SK-N-SH treated with all-trans-retinoic acid at 6 μM for 48 hours (cell line): ENCODE results near the gene URI1.

Experiments
- ATAC-seq: fragments of 200-7000 bp; cut with Tn5 transposase; 3 replicates; pipeline ENCODE4 v1.9.1; 2020; ENCODE audit warnings: mild to moderate bottlenecking, moderate library complexity
- BACH2 ChIP-seq: fragments of 250-450 bp; sonication (Bioruptor Pico); IDR thresholded peaks from 2 replicates; pipeline ENCODE4 v1.9.0; 2021; ENCODE audit warnings: mild to moderate bottlenecking, borderline replicate concordance
- CREB5 ChIP-seq: fragments of 250-450 bp; sonication (Bioruptor Pico); IDR thresholded peaks from 2 replicates; pipeline ENCODE4 v1.5.1; 2020; ENCODE audit warnings: low read depth, mild to moderate bottlenecking, moderate library complexity
- ESRRG ChIP-seq: fragments of 250-450 bp; sonication (Bioruptor Pico); IDR thresholded peaks from 2 replicates; pipeline ENCODE4 v1.6.1; 2021; ENCODE audit warnings: mild to moderate bottlenecking
- GLIS3 ChIP-seq: fragments of 250-450 bp; sonication (Bioruptor Pico); IDR thresholded peaks from 2 replicates; pipeline ENCODE4 v1.5.0; 2020; ENCODE audit warnings: mild to moderate bottlenecking, moderate library complexity
- ISL1 ChIP-seq: fragments of 250-450 bp; sonication (Bioruptor Pico); IDR thresholded peaks from 2 replicates; pipeline ENCODE4 v2.1.2; 2022; ENCODE audit warnings: mild to moderate bottlenecking, moderate library complexity
- OSR1 ChIP-seq: fragments of 250-450 bp; sonication (Bioruptor Pico); IDR thresholded peaks from 2 replicates; pipeline ENCODE4 v1.8.0; 2022; ENCODE audit warnings: moderate library complexity, mild to moderate bottlenecking, inconsistent platforms
- PPARA ChIP-seq: fragments of 250-450 bp; sonication (Bioruptor Pico); IDR thresholded peaks from 2 replicates; pipeline ENCODE4 v1.5.0; 2020; ENCODE audit warnings: mild to moderate bottlenecking, borderline replicate concordance
- RARB ChIP-seq: fragments of 250-450 bp; sonication (Bioruptor Pico); IDR thresholded peaks from 2 replicates; pipeline ENCODE4 v1.8.0; 2021; ENCODE audit warnings: mild to moderate bottlenecking, moderate library complexity
- SNAI2 ChIP-seq: fragments of 250-450 bp; sonication (Bioruptor Pico); IDR thresholded peaks from 2 replicates; pipeline ENCODE4 v1.5.0; 2020; ENCODE audit warnings: mild to moderate bottlenecking, moderate library complexity
- TCF4 ChIP-seq: fragments of 250-450 bp; sonication (Bioruptor Pico); IDR thresholded peaks from 2 replicates; pipeline ENCODE4 v1.8.0; 2021; ENCODE audit warnings: mild to moderate bottlenecking, moderate library complexity, borderline replicate concordance
- TOX ChIP-seq: fragments of 250-450 bp; sonication (Bioruptor Pico); IDR thresholded peaks from 2 replicates; pipeline ENCODE4 v1.8.0; 2021; ENCODE audit warnings: mild to moderate bottlenecking, moderate library complexity, borderline replicate concordance
- TSHZ2 ChIP-seq: fragments of 250-450 bp; sonication (Bioruptor Pico); IDR thresholded peaks from 2 replicates; pipeline ENCODE4 v1.5.0; 2020; ENCODE audit warnings: mild to moderate bottlenecking, moderate library complexity
- ZC3H10 ChIP-seq: fragments of 250-450 bp; sonication (Bioruptor Pico); IDR thresholded peaks from 2 replicates; pipeline ENCODE4 v1.5.1; 2021; ENCODE audit warnings: mild to moderate bottlenecking, moderate library complexity
- ZFP3 ChIP-seq: fragments of 250-450 bp; sonication (Bioruptor Pico); IDR thresholded peaks from 2 replicates; pipeline ENCODE4 v1.5.0; 2020; ENCODE audit warnings: mild to moderate bottlenecking, moderate library complexity
- ZFP30 ChIP-seq: fragments of 450-650 bp; formaldehyde crosslinking; IDR thresholded peaks from 2 replicates; pipeline ENCODE4 v1.5.0; 2022; ENCODE audit warnings: mild to moderate bottlenecking, moderate library complexity
- ZNF565 ChIP-seq: fragments of 450-650 bp; formaldehyde crosslinking; conservative IDR thresholded peaks from 2 replicates; pipeline ENCODE4 v1.5.0; 2020; ENCODE audit warnings: low read depth, mild to moderate bottlenecking, moderate library complexity
- ZNF70 ChIP-seq: fragments of 450-650 bp; formaldehyde crosslinking; IDR thresholded peaks from 2 replicates; pipeline ENCODE4 v1.5.0; 2020; ENCODE audit warnings: mild to moderate bottlenecking, moderate library complexity
- ZNF8 ChIP-seq: fragments of 450-650 bp; formaldehyde crosslinking; IDR thresholded peaks from 2 replicates; pipeline ENCODE4 v1.5.0; 2020; ENCODE audit warnings: mild to moderate bottlenecking, moderate library complexity
- TF ChIP-seq, protein P1 (sequence below): fragments of 250-450 bp; sonication (Bioruptor Pico); IDR thresholded peaks from 2 replicates; pipeline ENCODE4 v1.8.0; 2021; ENCODE audit warnings: low read depth, mild to moderate bottlenecking, moderate library complexity, borderline replicate concordance
- TF ChIP-seq, protein P2 (sequence below): fragments of 250-450 bp; sonication (Bioruptor Pico); IDR thresholded peaks from 2 replicates; pipeline ENCODE4 v1.8.0; 2020; ENCODE audit warnings: mild to moderate bottlenecking, moderate library complexity, borderline replicate concordance

The URI1 gene

DNA sequence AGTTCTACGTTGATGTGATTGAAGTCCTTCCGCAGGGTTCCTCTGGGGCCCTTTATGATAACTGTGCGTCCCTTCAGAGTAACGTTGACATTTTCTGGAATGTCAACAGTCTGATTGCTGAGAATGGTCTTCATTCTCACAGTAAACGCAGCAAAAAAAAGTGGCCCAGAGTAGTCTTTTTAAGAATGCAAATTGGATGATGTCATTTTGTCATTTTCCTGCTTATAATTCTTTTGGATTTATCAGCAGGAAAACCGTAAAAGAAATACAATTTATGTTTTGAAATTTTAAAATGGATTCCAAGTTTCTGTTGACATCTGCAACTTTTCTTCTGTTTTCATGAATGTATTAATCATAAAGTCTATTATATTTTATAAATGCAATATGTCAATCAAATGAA lies 14.8 kb downstream of the URI1 start:
- TF ChIP-seq ZNF565 (CRISPR knock-in tag) = no peak
- ATAC-seq = no peak

- ATAC-seq = no peak
Observed at GRCh38 chr19:29961311-29961710, 19.3 kb downstream of the URI1 start.

DNA sequence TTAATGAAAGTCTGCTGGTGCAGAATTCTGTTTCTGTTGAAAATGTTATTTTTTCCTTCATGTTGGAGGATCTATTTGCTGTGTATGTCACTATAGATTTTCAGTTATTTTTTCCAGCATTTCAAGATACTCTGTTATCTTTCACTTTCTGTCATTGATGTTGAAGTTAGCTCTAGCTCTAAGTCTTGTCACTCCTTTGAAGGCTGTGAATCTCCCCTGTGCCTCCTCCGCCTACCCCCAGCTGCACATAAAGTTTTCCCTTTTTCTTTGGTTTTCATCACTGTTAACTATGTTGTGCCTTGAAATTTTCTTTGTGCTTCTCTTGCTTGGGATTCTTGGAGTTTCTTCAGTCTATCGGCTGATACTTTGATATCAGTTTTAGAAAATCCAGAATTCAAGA lies 20.8 kb downstream of the URI1 start:
- TF ChIP-seq, protein P1, sequence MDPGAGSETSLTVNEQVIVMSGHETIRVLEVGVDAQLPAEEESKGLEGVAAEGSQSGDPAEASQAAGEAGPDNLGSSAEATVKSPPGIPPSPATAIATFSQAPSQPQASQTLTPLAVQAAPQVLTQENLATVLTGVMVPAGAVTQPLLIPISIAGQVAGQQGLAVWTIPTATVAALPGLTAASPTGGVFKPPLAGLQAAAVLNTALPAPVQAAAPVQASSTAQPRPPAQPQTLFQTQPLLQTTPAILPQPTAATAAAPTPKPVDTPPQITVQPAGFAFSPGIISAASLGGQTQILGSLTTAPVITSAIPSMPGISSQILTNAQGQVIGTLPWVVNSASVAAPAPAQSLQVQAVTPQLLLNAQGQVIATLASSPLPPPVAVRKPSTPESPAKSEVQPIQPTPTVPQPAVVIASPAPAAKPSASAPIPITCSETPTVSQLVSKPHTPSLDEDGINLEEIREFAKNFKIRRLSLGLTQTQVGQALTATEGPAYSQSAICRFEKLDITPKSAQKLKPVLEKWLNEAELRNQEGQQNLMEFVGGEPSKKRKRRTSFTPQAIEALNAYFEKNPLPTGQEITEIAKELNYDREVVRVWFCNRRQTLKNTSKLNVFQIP = no peak
- TF ChIP-seq, protein P2, sequence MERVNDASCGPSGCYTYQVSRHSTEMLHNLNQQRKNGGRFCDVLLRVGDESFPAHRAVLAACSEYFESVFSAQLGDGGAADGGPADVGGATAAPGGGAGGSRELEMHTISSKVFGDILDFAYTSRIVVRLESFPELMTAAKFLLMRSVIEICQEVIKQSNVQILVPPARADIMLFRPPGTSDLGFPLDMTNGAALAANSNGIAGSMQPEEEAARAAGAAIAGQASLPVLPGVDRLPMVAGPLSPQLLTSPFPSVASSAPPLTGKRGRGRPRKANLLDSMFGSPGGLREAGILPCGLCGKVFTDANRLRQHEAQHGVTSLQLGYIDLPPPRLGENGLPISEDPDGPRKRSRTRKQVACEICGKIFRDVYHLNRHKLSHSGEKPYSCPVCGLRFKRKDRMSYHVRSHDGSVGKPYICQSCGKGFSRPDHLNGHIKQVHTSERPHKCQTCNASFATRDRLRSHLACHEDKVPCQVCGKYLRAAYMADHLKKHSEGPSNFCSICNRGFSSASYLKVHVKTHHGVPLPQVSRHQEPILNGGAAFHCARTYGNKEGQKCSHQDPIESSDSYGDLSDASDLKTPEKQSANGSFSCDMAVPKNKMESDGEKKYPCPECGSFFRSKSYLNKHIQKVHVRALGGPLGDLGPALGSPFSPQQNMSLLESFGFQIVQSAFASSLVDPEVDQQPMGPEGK (CRISPR knock-in tag) = no peak
- TF ChIP-seq ZC3H10 (CRISPR knock-in tag) (no peak), TSHZ2 (CRISPR knock-in tag) (no peak), CREB5 (CRISPR knock-in tag) (no peak), ZFP3 (no peak)
- TF ChIP-seq, all 23 proteins: peak for 0
- no peak for ATAC-seq

More at GRCh38 chr19:29961311-29961710, 19.3 kb downstream of the URI1 start:
- TF ChIP-seq ZFP30 (CRISPR knock-in tag) = no peak
- TF ChIP-seq ZNF565 (CRISPR knock-in tag) = no peak
- TF ChIP-seq ISL1 (CRISPR knock-in tag) = no peak
- TF ChIP-seq RARB (CRISPR knock-in tag) = no peak
- no peak for TF ChIP-seq ZNF70 (CRISPR knock-in tag)
- no peak for TF ChIP-seq ZC3H10 (CRISPR knock-in tag)
- no peak for TF ChIP-seq GLIS3
- TF ChIP-seq, protein P2 (CRISPR knock-in tag) = no peak
- no peak for TF ChIP-seq ZFP3

GRCh38 chr19:29963576-29963975 lies 21.5 kb downstream of the URI1 start:
- TF ChIP-seq ZNF8 = no peak
- no peak for TF ChIP-seq RARB (CRISPR knock-in tag)
- TF ChIP-seq BACH2 = no peak
- no peak for TF ChIP-seq TCF4 (CRISPR knock-in tag)
- TF ChIP-seq ZFP30 (CRISPR knock-in tag) = no peak
- TF ChIP-seq, protein P2 (CRISPR knock-in tag) = no peak
- TF ChIP-seq GLIS3 = no peak
- TF ChIP-seq PPARA = no peak
- TF ChIP-seq OSR1 (CRISPR knock-in tag) = no peak
- no peak for TF ChIP-seq ZC3H10 (CRISPR knock-in tag)
- TF ChIP-seq ZNF565 (CRISPR knock-in tag) = no peak
- TF ChIP-seq TSHZ2 (CRISPR knock-in tag) = no peak
- no peak for TF ChIP-seq ZNF70 (CRISPR knock-in tag)
- no peak for TF ChIP-seq TOX (CRISPR knock-in tag)
- TF ChIP-seq ZFP3 = no peak
- TF ChIP-seq ESRRG (CRISPR knock-in tag) = no peak
- TF ChIP-seq SNAI2 (CRISPR knock-in tag) = no peak
- ATAC-seq = no peak
